Measurements from ENCODE around the gene KCNJ15. TPM values are rescaled to one million over a fixed set of nuclear protein-coding genes. Genes with fewer than 3 reads are reported as not detected.

KCNJ15 gene
- total RNA-seq, 1 donor from 2014 or later, result not detected

DNA sequence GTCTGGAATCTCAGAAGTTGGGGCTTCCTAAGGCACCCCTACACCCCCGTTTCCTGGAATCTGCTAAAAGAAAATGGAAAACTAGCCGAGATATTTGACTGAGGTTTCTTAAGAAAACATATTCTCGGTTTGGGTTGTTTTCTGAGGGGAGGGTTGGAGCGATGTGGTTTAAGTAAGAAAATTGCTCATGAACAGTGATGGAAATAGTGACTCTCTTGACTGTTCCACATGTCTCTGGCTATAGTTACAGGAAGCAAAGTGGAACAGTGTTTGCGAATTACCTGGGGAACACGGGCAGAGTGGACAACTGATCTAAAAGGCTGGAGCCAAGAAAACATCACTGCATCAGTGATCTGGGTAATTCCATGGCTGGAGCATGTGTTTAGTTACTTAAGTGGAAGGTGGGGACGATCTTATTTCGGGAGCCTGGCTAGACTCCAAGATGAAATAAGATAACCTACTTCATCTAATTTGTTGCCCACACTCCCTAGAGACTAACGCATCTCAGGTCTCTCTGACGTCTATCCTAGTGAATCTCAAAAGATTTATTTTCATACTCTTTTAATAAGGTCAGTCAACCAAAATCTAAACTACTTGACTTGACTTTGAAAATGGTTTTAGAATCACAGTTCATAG lies 92.4 kb downstream of the KCNJ15 start:
- DNase-seq, result no peak
- H3K4me1 Mint-ChIP-seq (ENCODE audit: low read depth, unreplicated experiment), result peaks cover 5% of the 10 kb centered on the region
- TF ChIP-seq, protein P1, sequence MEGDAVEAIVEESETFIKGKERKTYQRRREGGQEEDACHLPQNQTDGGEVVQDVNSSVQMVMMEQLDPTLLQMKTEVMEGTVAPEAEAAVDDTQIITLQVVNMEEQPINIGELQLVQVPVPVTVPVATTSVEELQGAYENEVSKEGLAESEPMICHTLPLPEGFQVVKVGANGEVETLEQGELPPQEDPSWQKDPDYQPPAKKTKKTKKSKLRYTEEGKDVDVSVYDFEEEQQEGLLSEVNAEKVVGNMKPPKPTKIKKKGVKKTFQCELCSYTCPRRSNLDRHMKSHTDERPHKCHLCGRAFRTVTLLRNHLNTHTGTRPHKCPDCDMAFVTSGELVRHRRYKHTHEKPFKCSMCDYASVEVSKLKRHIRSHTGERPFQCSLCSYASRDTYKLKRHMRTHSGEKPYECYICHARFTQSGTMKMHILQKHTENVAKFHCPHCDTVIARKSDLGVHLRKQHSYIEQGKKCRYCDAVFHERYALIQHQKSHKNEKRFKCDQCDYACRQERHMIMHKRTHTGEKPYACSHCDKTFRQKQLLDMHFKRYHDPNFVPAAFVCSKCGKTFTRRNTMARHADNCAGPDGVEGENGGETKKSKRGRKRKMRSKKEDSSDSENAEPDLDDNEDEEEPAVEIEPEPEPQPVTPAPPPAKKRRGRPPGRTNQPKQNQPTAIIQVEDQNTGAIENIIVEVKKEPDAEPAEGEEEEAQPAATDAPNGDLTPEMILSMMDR (IDR thresholded peaks at IDR 0.05; ENCODE audit: partially characterized antibody, unreplicated experiment), result no peak
- no peak overlapping the region for H3K27ac Mint-ChIP-seq (ENCODE audit: unreplicated experiment)
- peaks cover 5% of the 10 kb centered on the region for H3K36me3 Mint-ChIP-seq (ENCODE audit: unreplicated experiment)
- no peak overlapping the region for H3K4me3 Mint-ChIP-seq (ENCODE audit: unreplicated experiment)
- no peaks in the 10 kb centered on the region for H3K9me3 Mint-ChIP-seq (ENCODE audit: unreplicated experiment)
- peaks cover 5% of the 10 kb centered on the region for H3K27me3 Mint-ChIP-seq (ENCODE audit: unreplicated experiment)

DNA sequence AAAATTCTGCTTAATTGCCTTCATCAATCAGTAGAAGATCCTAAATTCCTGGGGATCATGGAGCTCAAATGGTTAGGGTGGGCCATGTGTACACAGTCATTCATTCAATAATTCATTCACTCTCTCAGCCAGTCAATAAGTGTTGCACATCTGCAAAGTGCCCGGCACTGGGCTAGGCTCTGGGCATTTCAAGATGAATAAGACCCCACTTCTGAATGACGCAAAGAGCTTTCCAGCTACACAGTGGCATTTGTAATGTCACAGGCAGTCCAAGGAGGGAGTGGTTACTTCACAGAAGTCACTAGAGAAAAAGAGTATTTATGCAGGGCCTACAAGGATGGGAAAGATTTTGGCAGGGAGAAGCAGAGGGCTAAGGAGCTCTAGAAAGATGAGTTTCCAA lies 93.2 kb downstream of the KCNJ15 start:
- H3K27ac Mint-ChIP-seq (ENCODE audit: unreplicated experiment), result no peak overlapping the region

DNA sequence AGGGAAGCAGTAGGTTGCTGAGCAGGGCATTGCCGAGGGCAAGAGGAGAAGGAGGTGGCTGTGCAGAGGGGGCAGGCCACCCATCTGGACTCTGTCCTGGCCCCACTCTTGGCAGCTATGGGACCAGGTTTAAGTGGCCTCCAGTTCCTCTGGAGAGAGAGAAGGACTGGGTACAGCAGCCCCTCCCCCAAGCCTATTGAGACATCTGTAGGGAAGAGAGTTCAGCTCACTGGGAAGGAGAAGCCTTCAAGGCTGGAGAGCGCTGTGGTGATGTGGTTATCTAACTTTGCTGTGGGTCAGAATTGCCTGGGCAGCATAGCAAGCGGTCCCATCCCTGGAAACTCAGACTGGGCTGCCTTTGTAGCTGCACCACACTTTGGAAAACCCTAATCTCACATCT lies 93.9 kb downstream of the KCNJ15 start:
- Mint-ChIP-seq H3K36me3 (ENCODE audit: unreplicated experiment) (peaks cover 5% of the 10 kb centered on the region), H3K27ac (ENCODE audit: unreplicated experiment) (no peak overlapping the region), H3K4me1 (ENCODE audit: low read depth, unreplicated experiment) (peaks cover 5% of the 10 kb centered on the region), H3K9me3 (ENCODE audit: unreplicated experiment) (no peaks in the 10 kb centered on the region), H3K27me3 (ENCODE audit: unreplicated experiment) (peaks cover 5% of the 10 kb centered on the region), H3K4me3 (ENCODE audit: unreplicated experiment) (no peak overlapping the region)
- DNase-seq, result no peak
- TF ChIP-seq, protein P1 (IDR thresholded peaks at IDR 0.05; ENCODE audit: partially characterized antibody, unreplicated experiment), result no peak

More for the DNA sequence above, 93.2 kb downstream of the KCNJ15 start:
- TF ChIP-seq, protein P1 (IDR thresholded peaks at IDR 0.05; ENCODE audit: partially characterized antibody, unreplicated experiment), result no peak
- H3K27me3 Mint-ChIP-seq (ENCODE audit: unreplicated experiment), result peaks cover 5% of the 10 kb centered on the region
- H3K4me3 Mint-ChIP-seq (ENCODE audit: unreplicated experiment), result no peak overlapping the region
- DNase-seq, result no peak
- H3K36me3 Mint-ChIP-seq (ENCODE audit: unreplicated experiment), result peaks cover 5% of the 10 kb centered on the region
- H3K4me1 Mint-ChIP-seq (ENCODE audit: low read depth, unreplicated experiment), result peaks cover 5% of the 10 kb centered on the region
- no peaks in the 10 kb centered on the region for H3K9me3 Mint-ChIP-seq (ENCODE audit: unreplicated experiment)

DNA sequence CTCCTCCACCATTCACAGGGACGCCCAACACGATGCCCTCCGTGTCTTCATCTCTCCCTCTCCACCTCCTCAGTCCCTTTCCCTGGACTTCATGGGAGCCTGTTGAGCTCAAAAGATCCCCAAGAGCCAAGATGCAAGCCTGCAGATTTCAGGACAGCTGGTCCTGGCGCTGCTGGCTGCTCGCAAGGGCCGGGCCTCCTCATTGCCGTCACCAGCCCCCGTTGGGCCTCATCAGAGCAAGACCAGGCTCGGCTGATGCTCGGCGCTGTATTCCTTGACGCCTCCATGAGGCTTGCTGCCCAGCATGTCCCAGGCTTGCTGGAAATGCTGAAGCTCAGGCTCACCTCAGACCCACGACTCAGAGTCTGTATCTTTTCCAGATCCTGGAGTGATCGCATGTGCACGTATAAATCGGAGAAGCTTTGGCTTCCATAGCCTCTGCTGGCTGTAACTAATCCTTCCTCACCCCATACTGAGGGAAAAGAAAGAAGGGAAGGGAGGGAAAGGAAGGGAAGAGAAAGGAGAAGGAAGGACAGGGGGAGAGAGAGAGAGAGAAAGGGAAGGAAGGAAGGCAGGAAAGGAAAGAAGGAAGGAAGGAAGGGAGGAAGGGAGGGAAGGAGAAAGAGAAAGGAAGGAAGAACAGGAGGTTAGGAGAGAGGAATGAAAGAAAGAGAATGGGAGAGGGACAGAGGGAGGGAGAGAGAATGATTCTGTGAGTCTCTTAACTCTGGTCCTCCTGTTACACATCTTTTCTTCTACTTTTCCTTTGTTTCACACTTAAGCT lies 94.6 kb downstream of the KCNJ15 start:
- Mint-ChIP-seq H3K27me3 (ENCODE audit: unreplicated experiment) (peaks cover 5% of the 10 kb centered on the region), H3K4me3 (ENCODE audit: unreplicated experiment) (no peak overlapping the region), H3K36me3 (ENCODE audit: unreplicated experiment) (peaks cover under 1% of the 10 kb centered on the region), H3K9me3 (ENCODE audit: unreplicated experiment) (no peaks in the 10 kb centered on the region), H3K4me1 (ENCODE audit: low read depth, unreplicated experiment) (peaks cover 5% of the 10 kb centered on the region), H3K27ac (ENCODE audit: unreplicated experiment) (no peak overlapping the region)
- TF ChIP-seq, protein P1 (IDR thresholded peaks at IDR 0.05; ENCODE audit: partially characterized antibody, unreplicated experiment), result no peak
- DNase-seq, result no peak

DNA sequence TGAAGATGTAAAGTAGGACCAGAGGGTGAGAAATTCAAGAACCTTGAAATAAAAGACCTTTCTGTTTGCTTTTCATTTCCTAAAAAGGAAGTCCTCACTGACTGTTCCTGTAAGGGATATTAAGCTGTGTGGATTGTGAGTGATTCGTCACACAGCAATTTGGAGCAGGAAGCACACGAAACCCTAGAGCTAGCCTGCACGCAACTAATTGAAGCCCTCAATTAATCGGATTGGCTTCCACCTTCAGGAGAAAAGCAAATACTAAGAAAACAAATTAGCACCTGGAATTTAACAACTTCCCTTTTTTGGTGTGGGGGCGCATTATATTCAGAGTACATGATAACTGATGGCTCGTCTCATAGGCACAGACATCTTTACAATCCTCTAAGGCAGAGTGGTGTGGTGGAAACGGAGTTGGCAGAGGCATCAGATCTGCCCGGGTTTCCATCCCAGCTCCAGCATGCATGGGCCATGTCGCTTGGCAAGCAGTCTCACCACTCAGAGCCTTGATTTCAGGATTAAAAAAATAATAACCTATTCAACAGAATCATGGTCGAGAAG lies 95.2 kb downstream of the KCNJ15 start:
- H3K36me3 Mint-ChIP-seq (ENCODE audit: unreplicated experiment), result no peaks in the 10 kb centered on the region
- DNase-seq, result no peak
- no peak overlapping the region for H3K27ac Mint-ChIP-seq (ENCODE audit: unreplicated experiment)
- H3K4me3 Mint-ChIP-seq (ENCODE audit: unreplicated experiment), result no peak overlapping the region
- H3K27me3 Mint-ChIP-seq (ENCODE audit: unreplicated experiment), result peaks cover 5% of the 10 kb centered on the region
- no peaks in the 10 kb centered on the region for H3K9me3 Mint-ChIP-seq (ENCODE audit: unreplicated experiment)
- TF ChIP-seq, protein P1 (IDR thresholded peaks at IDR 0.05; ENCODE audit: partially characterized antibody, unreplicated experiment), result no peak
- peaks cover 5% of the 10 kb centered on the region for H3K4me1 Mint-ChIP-seq (ENCODE audit: low read depth, unreplicated experiment)
